HFF-Myc (cell line): Measurements from ENCODE around the gene ROBO3.

Source experiments
- DNase-seq: peaks from one replicate; pipeline ENCODE4 v3.0.0-alpha.2; 2011; ENCODE audit warnings: low read depth; ENCODE audit errors: extremely low read depth
- H3K4me3 ChIP-seq: replicated peaks from 2 replicates; pipeline ENCODE4 v1.5.1; 2011; ENCODE audit warnings: low read depth, mild to moderate bottlenecking, control low read depth, low read length
- TF ChIP-seq, protein P1 (sequence below): IDR thresholded peaks from 2 replicates; pipeline ENCODE4 v1.5.1; 2012; ENCODE audit warnings: mild to moderate bottlenecking, low read depth, low read length, control low read depth; ENCODE audit errors: missing control alignments

The ROBO3 gene

GRCh38 chr11:124879493-124880289, 14.5 kb downstream of the ROBO3 start:
- no peak overlapping the region for H3K4me3 ChIP-seq
- no peak for DNase-seq
- TF ChIP-seq, protein P1, sequence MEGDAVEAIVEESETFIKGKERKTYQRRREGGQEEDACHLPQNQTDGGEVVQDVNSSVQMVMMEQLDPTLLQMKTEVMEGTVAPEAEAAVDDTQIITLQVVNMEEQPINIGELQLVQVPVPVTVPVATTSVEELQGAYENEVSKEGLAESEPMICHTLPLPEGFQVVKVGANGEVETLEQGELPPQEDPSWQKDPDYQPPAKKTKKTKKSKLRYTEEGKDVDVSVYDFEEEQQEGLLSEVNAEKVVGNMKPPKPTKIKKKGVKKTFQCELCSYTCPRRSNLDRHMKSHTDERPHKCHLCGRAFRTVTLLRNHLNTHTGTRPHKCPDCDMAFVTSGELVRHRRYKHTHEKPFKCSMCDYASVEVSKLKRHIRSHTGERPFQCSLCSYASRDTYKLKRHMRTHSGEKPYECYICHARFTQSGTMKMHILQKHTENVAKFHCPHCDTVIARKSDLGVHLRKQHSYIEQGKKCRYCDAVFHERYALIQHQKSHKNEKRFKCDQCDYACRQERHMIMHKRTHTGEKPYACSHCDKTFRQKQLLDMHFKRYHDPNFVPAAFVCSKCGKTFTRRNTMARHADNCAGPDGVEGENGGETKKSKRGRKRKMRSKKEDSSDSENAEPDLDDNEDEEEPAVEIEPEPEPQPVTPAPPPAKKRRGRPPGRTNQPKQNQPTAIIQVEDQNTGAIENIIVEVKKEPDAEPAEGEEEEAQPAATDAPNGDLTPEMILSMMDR, result no peak

- TF ChIP-seq, protein P1, result no peak
- no peak for DNase-seq
- no peak overlapping the region for H3K4me3 ChIP-seq
These were observed 15.0 kb downstream of the ROBO3 start for GRCh38 chr11:124880290-124880611.

DNA sequence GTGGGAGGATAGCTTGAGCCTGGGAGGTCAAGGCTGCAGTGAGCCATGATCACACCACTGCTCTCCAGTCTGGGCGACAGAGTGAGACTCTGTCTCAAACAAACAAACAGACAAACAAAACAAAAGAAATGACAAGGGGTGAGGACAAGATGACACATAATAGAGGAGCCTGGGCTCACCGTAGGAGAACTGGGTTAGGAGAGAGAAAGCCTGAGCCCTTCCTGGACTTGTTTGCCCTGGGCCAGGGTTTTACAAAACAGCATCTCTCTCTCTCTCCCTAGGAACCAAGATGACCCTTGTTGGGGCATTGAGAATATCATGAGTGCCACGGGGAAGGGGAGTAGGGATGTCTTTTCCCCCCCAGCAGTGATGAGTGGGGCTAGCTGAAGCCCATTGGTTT, 15.7 kb downstream of the ROBO3 start:
- TF ChIP-seq, protein P1, result no peak
- DNase-seq, result no peak
- H3K4me3 ChIP-seq, result no peak overlapping the region

DNA sequence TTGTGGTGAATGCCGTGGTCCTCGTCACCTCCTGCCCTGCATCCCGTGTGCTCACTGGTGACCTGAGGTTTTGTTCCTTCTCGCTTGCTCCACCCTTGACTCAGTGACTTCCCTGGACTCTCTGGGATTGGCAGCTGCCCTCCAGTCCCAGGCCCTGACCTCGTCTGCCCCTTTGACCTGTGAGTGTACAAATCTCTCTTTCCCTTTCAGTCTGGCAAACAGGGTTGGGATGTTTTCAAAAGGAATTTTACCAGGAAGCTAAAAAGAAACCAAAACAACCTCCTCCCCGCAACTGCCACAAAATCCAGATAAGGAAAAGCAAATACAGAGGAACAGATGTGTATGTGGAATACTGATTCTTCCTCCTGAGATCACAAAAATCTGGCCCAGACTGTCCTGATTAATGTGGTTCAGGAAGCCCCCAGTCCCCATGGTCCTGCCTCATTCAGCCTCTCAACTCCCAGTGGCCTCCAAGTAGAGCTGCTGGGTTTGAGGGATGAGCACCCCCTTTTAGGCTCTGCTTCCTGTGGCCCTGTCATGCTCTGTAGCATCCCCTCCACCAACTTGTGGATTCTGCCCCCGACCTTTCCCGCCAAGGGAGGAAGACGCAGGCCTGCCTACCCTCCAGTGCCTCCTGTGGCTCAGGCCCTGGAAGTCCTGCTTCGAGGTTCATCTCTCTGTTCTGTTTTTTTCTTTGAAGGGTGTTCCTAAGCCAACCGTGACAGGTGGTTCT, 17.3 kb downstream of the ROBO3 start:
- DNase-seq, result no peak
- TF ChIP-seq, protein P1, result no peak
- H3K4me3 ChIP-seq, result no peak overlapping the region

- no peak for DNase-seq
- TF ChIP-seq, protein P1, result no peak
- no peak overlapping the region for H3K4me3 ChIP-seq
These were observed 19.1 kb downstream of the ROBO3 start for GRCh38 chr11:124884340-124884739.

- no peak overlapping the region for H3K4me3 ChIP-seq
- no peak for DNase-seq
- TF ChIP-seq, protein P1, result no peak
These were observed 19.7 kb downstream of the ROBO3 start for GRCh38 chr11:124884869-124885479.
